Panc1 (cell line): Measurements from ENCODE around the gene TMOD1.

Source experiments
- POLR2AphosphoS5 ChIP-seq: IDR thresholded peaks from 2 replicates; pipeline ENCODE4 v1.6.1; 2012; ENCODE audit warnings: mild to moderate bottlenecking, low read depth, low read length, moderate library complexity
- REST ChIP-seq, 2 experiments: IDR thresholded peaks; 2 replicates each; pipeline ENCODE4 v1.6.1; 2011 to 2012; ENCODE audit warnings: low read depth in 2 of 2, control low read depth in 1 of 2, low read length in 1 of 2, mild to moderate bottlenecking in 1 of 2, moderate library complexity in 1 of 2; ENCODE audit not compliant: insufficient read depth in 1 of 2
- SIN3A ChIP-seq: IDR thresholded peaks from 2 replicates; pipeline ENCODE4 v1.6.1; 2012; ENCODE audit warnings: low read depth, mild to moderate bottlenecking, low read length, moderate library complexity, borderline replicate concordance; ENCODE audit not compliant: insufficient read depth
- TCF7L2 ChIP-seq: IDR thresholded peaks from 2 replicates; pipeline ENCODE4 v1.6.1; 2011; ENCODE audit warnings: mild to moderate bottlenecking, low read depth, low read length, inconsistent platforms
- TF ChIP-seq, protein P1 (sequence below): fragments of 450-650 bp; IDR thresholded peaks from 2 replicates; pipeline ENCODE4 v1.5.1; 2017; ENCODE audit warnings: mild to moderate bottlenecking

DNA sequence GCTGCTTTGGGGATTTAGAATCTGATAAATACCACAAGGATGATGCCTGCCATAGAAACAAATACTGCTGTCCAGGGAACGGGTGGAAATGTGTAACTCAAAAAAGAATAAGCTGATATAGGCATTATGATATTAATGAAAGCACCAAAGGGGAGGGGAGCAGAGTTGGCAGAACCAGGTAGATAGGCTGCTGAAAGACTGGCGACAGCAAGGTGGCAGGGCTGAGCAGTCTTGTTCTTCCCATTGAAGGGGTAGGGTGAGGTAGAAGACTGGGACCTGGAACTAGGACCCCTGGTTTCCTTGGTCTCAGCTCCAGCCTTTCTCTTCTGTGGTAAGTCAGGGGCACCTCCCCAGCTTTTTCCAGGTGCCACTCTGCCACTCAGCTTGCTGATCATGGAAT lies 31.4 kb upstream of the TMOD1 start:
- TF ChIP-seq, protein P1, sequence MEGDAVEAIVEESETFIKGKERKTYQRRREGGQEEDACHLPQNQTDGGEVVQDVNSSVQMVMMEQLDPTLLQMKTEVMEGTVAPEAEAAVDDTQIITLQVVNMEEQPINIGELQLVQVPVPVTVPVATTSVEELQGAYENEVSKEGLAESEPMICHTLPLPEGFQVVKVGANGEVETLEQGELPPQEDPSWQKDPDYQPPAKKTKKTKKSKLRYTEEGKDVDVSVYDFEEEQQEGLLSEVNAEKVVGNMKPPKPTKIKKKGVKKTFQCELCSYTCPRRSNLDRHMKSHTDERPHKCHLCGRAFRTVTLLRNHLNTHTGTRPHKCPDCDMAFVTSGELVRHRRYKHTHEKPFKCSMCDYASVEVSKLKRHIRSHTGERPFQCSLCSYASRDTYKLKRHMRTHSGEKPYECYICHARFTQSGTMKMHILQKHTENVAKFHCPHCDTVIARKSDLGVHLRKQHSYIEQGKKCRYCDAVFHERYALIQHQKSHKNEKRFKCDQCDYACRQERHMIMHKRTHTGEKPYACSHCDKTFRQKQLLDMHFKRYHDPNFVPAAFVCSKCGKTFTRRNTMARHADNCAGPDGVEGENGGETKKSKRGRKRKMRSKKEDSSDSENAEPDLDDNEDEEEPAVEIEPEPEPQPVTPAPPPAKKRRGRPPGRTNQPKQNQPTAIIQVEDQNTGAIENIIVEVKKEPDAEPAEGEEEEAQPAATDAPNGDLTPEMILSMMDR: peak; percentile 52
- TF ChIP-seq REST (IDR thresholded peaks at IDR 0.05; ENCODE audit: insufficient read depth in 1 of 2, low read depth in 2 of 2, low read length in 1 of 2) (no peak), SIN3A (no peak), POLR2AphosphoS5 (no peak), TCF7L2 (no peak)
